Measurements from ENCODE around the gene GALNT1. TPM values are rescaled to one million over a fixed set of nuclear protein-coding genes. Genes with fewer than 3 reads are reported as not detected.
"Not testable (repeated sequence)": the region's sequence is repeated elsewhere in the genome, so short reads cannot be mapped to it uniquely, and the experiment has no call there.

GALNT1 gene
- total and polyA plus RNA-seq, 12 donors = 8.1 to 61.2 (median 42.1) TPM

DNA sequence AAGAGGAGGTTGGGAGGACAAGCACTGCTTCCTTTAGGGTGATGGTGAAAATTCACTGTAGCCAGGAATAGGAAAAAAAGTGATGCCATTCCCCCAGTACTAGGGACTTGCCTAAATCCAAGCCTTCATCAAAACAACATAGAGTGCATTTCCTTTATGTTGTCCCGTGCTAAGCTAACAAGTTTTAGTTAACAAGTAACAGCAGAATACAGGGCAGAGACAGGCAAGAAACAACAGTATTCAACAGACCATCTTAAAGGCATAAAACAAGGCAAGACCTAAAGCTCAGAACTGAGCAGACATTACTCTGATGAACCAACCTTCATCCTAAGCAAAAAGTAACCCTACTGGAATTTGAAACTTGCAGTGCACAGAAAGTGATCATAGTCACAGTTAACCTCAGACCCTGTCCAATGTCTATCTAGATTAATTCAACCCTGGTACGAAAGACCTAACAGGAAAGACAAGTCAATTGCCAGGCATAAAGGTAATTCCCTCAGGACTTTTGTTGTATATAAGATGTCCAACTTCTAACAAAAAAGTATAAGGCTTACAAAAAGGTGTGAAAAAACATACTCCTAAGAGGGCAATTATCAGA, 34.4 kb upstream of the GALNT1 start:
- H3K9me3 ChIP-seq = no peaks in the 10 kb centered on the region
- no peak for DNase-seq
- H3K27ac ChIP-seq = no peak overlapping the region
- no peak for ATAC-seq
- H3K4me3 ChIP-seq = no peak overlapping the region
- TF ChIP-seq, protein P1, sequence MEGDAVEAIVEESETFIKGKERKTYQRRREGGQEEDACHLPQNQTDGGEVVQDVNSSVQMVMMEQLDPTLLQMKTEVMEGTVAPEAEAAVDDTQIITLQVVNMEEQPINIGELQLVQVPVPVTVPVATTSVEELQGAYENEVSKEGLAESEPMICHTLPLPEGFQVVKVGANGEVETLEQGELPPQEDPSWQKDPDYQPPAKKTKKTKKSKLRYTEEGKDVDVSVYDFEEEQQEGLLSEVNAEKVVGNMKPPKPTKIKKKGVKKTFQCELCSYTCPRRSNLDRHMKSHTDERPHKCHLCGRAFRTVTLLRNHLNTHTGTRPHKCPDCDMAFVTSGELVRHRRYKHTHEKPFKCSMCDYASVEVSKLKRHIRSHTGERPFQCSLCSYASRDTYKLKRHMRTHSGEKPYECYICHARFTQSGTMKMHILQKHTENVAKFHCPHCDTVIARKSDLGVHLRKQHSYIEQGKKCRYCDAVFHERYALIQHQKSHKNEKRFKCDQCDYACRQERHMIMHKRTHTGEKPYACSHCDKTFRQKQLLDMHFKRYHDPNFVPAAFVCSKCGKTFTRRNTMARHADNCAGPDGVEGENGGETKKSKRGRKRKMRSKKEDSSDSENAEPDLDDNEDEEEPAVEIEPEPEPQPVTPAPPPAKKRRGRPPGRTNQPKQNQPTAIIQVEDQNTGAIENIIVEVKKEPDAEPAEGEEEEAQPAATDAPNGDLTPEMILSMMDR (IDR thresholded peaks at IDR 0.05) = no peak
- no peaks in the 10 kb centered on the region for H3K36me3 ChIP-seq
- no peaks in the 10 kb centered on the region for H3K27me3 ChIP-seq
- 87% methylated on average over 2 of the region's 2 CpGs for WGBS, 2 donors
- intact Hi-C loops (cut with DNase I) = no loop called here
- no peaks in the 10 kb centered on the region for H3K4me1 ChIP-seq

GRCh38 chr18:35549564-35549963, 32.0 kb upstream of the GALNT1 start:
- DNase-seq (no peak), ATAC-seq (peak in 1 of 8 donors; percentile 25)
- Histone ChIP-seq H3K9me3 (no peaks in the 10 kb centered on the region), H3K36me3 (no peaks in the 10 kb centered on the region), H3K4me1 (no peaks in the 10 kb centered on the region), H3K27me3 (no peaks in the 10 kb centered on the region), H3K4me3 (no peak overlapping the region), H3K27ac (no peak overlapping the region)
- 61 to 68% methylated on average over 1 of the region's 1 CpG for WGBS, 2 donors
- intact Hi-C loops (cut with DNase I) = no loop called here
- TF ChIP-seq, protein P1 (IDR thresholded peaks at IDR 0.05) = no peak

- Histone ChIP-seq H3K4me3 (no peak overlapping the region), H3K4me1 (no peaks in the 10 kb centered on the region), H3K27me3 (no peaks in the 10 kb centered on the region), H3K9me3 (no peaks in the 10 kb centered on the region), H3K27ac (no peak overlapping the region), H3K36me3 (no peaks in the 10 kb centered on the region)
- DNase-seq (no peak), ATAC-seq (no peak)
- TF ChIP-seq, protein P1 (IDR thresholded peaks at IDR 0.05) = no peak
- 76 to 77% methylated on average over 2 of the region's 2 CpGs for WGBS, 2 donors
- intact Hi-C loops (cut with DNase I) = no loop called here
Measured at GRCh38 chr18:35553300-35553699, 28.2 kb upstream of the GALNT1 start.

GRCh38 chr18:35555538-35555937, 26.0 kb upstream of the GALNT1 start:
- intact Hi-C loops (cut with DNase I); ATAC-seq; H3K27me3 ChIP-seq; DNase-seq; H3K9me3 ChIP-seq; H3K36me3 ChIP-seq; H3K4me1 ChIP-seq; H3K4me3 ChIP-seq; H3K27ac ChIP-seq: not testable (repeated sequence)
- WGBS, 2 donors = 94 to 96% methylated on average over 5 of the region's 5 CpGs

- no peak overlapping the region for H3K27ac ChIP-seq
- TF ChIP-seq, protein P1 (IDR thresholded peaks at IDR 0.05) = no peak
- intact Hi-C loops (cut with DNase I) = no loop called here
- DNase-seq (no peak), ATAC-seq (no peak)
- no peak overlapping the region for H3K4me3 ChIP-seq
- H3K27me3 ChIP-seq = no peaks in the 10 kb centered on the region
- H3K4me1 ChIP-seq = no peaks in the 10 kb centered on the region
- H3K9me3 ChIP-seq = no peaks in the 10 kb centered on the region
- H3K36me3 ChIP-seq = no peaks in the 10 kb centered on the region
Measured at GRCh38 chr18:35559867-35560266, 21.7 kb upstream of the GALNT1 start.
